HG03135 (cell line): ENCODE measurements around the gene IQSEC1.
A peak's percentile ranks its signal among the peaks of the same experiment; 100 is the strongest.

Experiments used
- ATAC-seq: cut with Tn5 transposase; IDR thresholded peaks from one replicate; pipeline ENCODE4 v1.9.1; 2021; ENCODE audit warnings: mild to moderate bottlenecking, moderate library complexity; ENCODE audit not compliant: unreplicated experiment

IQSEC1 gene

DNA sequence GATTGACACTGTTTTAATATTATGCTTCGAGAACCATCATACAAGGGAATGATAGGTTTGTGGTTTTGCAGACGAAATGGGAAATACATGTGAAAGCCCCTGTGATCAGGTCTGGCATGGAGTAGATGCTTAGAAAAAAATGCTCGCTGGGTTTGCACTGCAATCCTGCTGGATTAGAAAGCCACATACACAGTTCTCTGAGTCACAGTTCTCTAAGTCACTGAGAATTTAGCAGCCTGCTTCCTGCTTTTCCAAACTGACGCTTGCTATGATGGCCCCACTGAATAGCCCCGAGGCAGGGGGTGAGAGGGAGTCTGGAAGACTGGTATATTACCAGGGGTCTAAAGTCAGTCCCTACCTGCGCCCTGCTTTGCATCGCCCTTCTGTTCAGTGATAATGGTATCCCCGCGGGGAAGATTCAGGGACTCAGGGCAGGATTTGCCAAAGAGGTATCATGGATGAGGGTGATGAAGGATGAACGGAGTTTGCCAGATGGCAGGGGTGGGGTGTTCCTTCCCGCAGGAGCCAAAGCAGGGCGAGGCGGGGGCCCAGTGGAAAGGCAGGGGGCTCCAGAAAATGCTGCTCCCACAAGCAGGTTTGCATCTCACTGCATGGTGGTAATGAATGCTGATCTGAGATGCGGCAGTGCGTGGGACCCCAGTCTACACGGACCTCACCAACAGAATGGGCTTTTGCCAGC lies 82.3 kb downstream of the IQSEC1 start:
- ATAC-seq, result no peak

DNA sequence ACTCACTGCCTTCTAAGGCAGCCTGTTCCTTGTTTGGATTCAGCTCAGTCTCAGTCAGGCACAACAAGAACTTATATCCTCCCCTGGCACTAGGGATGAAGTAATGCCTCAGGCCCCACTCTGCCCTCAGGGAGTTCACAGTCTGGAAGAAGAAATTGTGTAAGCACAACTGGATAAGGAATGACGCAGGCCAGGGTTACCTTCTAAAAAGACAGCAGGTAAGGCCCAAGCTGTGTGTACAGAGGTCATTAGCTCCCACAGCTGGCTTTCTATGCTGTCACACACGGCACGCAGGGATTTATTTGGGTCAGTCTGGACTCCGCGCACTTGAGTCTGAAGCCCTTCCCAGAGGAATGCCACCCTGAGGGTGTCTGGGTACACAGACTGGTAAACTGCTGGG lies 82.9 kb downstream of the IQSEC1 start:
- ATAC-seq, result no peak

GRCh38 chr3:12988728-12989454 lies 84.3 kb downstream of the IQSEC1 start:
- no peak for ATAC-seq

DNA sequence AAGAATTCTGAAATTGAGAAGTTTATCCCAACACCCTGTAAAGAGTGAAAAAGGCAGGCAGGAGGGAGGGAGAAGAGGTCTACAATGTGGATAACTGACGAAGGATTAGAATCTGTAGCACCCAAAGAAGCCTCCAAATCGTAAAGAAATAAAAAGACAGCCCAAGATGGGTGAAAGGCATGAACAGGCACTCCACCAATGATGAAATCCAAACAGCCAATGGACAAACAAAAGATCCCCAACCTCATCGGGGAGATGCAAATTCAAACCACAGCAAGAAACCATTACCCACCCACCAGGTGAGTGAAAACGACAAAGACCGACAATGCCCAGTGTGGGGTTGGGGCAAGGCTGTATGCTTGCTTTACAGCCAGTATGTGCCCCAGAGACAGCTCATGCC lies 85.6 kb downstream of the IQSEC1 start:
- ATAC-seq, result no peak

DNA sequence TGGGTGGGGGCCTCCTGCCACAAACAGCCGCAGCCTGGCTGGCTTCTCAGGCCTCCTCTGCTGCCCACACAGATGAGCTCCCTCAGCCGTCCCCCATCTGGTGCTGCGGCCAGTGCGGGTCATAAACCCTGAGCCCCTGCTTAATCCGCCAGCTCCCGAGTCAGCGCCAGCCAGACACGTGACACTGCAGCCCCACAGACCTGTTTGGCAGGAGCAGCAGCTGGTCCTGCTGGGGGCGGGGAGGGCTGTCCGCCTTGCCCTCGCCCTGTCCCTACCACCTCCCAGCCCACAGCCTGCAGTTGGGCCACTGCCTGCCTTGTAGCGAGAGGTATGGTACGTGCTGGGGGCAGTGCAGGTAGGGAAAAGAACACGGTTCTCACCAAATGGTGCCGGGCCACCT lies 86.2 kb downstream of the IQSEC1 start:
- ATAC-seq, result no peak

DNA sequence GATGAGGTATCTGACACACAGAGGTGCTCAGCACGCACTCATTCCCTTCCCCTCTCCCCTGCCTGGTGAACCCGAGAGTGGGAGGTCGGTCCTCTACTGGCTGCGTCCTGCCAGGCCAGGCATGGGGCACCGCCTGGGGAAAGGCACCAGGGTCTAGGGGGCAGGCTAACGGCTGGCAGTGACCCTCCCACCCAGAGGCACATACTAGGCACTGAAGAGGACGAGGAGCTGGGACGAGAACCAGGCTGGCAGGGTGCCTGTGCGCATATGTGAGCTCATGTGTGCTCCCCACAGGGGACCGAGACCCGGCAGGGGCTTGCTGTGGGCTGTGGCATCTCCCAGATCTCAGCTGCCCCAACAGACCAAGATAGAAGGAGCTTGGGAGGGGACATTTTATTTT lies 86.7 kb downstream of the IQSEC1 start:
- ATAC-seq, result no peak

DNA sequence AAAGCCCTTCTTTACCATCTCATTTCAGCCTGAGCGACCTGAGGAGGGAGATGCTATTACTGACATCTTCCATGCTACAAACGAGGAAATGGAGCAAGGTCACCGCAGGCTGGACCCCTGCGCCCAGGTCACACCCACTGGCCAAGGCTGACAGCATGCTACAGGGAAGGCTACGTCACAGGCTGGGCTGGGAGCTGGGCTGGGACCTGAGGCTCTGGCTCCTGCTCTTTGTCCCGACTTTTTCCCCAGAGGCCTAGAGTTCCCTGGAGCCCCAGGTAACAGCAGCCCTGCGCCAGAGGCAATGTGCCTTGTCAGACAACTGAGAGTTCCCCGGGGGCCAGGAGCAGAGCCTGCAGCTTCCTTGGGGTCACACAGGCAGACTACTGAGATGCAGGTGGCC lies 87.2 kb downstream of the IQSEC1 start:
- no peak for ATAC-seq

- ATAC-seq, result no peak
Observed at GRCh38 chr3:12985148-12985547, 88.1 kb downstream of the IQSEC1 start.

DNA sequence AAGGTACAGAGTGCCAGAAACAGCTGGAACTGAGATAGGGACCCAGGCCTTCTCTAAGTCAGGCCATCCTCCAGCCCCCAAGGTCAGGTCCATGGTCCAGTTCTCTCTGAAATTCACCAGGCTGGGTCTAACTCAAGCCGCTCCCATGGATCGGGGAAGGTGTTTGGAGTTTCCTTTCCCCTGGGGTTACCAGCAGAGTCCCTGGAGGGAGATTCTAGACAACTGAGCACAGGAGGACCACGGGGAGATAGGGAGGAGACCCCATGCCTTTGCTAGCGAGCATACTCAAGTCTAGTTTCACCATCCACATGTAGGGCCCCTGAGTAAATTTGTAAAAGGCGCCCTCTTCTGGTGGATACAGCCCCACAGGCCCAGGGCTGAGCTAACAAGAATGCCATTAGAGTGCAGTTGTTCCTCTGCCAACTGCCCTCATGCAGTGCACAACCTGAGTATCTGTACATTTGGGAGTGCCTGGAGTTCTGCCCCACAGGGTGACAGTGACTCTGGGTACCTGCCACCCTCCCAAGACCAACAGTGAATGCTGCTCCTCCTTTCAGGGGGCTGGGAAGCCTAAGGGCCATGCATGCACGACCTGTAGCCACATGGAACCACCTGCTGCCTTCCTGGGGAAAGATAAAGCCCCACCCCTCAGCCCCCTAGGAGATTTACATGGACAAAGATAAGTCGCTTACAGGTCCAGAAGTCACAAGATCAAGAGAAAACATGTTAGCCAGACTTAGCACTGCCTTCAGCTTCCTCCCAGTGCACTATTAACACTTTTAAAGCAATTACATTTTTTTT lies 89.0 kb downstream of the IQSEC1 start:
- no peak for ATAC-seq

DNA sequence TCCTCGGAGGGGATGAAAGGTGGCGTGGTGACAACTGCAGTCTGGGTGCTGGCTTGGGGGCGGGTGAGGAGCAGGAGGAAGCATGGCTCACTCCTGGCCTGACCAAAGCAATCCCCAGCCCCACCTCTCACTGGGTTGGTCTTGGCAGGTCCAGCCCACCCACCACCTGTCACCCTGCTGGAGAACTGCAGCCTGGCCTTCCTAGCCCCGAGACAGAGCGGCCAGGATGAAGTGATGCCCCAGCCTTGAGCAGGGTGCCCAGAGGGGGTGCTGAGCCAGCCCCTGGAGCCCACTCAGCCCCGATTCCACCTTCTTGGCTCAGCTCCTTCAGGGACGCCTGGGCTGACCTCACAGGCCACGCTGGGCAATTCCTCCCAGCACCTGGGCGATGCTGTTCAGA lies 89.9 kb downstream of the IQSEC1 start:
- ATAC-seq, result no peak

- peak; percentile 48 for ATAC-seq
Observed at GRCh38 chr3:12982619-12983101, 90.6 kb downstream of the IQSEC1 start.

DNA sequence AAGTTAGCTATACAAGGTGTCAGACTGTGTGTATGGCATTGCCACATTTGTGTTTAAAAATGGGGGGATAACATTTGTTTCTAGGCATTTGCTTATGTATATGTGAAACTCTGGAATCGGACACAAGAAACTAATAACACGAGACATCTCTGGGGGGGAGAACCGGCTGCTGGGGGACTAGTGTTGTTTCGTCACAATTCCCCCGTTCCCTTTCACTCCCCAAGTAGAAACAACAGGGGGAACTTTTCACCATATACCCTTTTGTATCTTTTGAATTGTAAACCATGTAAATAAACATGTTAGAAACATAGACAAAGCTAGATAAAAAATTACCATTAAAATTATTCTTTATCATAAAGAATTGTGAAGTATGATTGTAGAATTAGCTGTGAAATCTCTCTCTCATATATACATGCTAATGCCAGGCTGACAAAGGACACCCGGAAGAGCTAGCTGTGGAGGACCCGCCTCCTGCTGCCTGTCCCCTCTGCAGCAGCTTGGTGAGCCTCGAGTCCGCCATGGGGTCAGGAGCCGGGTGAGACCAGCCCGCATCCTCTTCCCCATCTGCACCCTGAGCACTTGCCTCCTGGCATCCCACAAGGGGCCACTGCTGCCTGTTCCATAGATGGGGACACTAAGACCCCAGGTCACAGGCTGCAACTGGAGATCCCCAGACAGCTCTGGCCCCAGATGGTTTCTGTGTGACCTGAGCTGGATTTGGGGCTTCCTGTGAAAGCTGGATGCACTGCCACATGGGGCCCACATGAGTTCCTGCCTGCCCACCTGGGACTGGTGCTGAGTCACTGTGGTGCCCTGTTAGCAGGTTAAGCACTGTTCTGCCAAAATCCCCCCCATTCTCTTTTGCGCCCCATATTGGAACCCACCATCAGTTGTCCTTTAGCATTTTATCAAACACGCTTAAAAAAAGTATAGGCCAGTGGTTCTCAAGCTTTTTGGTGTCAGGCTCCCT lies 91.6 kb downstream of the IQSEC1 start:
- ATAC-seq, result no peak

- no peak for ATAC-seq
Observed at GRCh38 chr3:12980596-12981290, 92.5 kb downstream of the IQSEC1 start.

GRCh38 chr3:12979947-12980487 lies 93.2 kb downstream of the IQSEC1 start:
- no peak for ATAC-seq

DNA sequence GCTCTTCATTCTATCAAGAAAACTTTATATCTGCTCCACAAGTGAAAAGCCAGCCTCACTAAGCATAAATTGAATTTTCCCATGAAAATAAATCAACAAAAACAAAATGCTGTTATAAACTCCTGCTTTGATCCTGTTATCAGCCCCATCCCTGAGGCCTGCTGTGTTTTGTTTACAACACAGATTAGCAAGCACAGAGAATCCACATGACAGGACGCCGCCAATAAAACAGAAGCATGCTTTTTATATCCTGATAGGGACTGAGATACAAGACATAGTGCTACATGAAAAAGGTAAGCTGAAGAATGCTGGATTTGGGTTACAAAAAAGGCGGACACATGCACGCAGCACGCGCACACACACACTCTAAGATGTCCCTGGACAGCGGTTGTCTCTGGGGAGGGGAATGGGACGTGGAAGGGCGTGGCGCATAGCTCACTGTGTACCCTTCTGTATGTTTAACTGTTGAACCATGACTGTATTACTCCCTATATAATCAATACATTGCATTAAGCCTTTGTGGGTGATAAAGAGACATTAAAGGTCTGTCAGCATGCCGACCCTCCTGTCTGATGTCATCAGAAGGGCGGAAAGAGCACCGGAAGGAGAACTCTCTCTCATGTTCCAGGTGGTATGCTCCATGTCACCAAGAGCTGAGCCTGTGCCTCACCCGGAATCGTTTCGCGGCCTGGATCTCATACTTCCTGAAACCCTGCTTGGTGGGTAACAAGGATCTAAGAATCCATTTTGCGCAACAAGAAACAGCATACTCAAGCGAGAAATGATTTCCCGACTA lies 93.9 kb downstream of the IQSEC1 start:
- no peak for ATAC-seq

DNA sequence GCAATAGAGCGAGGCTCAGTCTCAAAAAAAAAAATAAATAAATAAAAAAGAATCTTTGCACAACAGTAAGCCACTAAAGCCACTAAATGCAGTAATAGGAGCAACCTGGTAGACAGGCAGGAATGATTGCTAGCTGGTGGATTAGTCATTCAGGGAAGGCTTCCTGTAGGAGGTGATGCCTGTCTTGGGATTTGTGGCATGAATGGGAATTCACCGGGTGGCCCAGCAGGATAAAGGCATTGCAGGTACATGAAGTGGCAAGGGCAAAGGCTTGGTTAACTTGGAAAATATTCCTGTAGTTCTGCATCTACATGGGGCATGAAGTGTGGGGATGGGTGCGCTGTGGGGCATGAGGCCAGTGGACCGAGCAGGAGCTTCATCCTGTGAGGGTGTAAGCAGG lies 94.5 kb downstream of the IQSEC1 start:
- ATAC-seq, result no peak

DNA sequence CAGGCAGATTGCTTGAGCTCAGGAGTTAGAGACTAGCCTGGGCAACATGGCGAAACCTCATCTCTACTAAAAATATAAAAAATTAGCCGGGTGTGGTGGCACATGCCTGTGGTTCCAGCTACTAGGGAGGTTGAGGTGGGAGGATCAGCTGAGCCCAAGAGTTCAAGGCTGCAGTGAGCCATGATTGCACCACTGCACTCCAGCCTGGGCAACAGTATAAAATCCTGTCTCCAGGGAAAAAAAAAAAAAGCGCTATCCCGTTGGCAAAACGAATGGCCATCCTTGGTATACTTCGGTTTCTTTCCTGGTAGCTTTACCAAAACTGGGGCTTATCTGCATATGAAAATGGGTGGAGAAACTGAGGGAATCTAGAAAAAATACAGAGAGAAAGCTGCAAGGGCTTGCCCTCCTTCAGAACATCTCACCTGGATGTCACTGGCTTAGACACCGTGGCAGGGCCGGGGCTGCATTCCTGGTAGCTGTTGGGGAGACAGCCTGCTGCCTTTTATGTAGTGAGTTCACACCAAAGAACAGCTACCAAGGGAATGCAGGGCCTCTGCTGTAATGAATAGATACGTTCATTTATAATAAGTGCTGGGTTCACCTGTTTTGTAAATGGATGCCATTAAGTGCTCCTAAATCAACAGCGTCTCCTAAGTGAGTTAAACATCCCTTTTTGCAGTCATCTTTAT lies 96.0 kb downstream of the IQSEC1 start:
- no peak for ATAC-seq
